Subcutaneous abdominal adipose tissue (tissue), 5 donors: ENCODE measurements around the gene PBX3.

ENCODE experiments used
- H3K27ac ChIP-seq: one replicate; pipeline ENCODE4 v1.7.0; 2013; ENCODE audit warnings: low read depth, mild to moderate bottlenecking, inconsistent platforms, low read length, moderate library complexity
- H3K27me3 ChIP-seq, 5 donors: one replicate each; pipeline ENCODE4 v1.7.0; 2013; ENCODE audit warnings: low read length in 5 of 5, inconsistent platforms in 1 of 5; ENCODE audit not compliant: control insufficient read depth in 5 of 5, insufficient read depth in 4 of 5
- H3K36me3 ChIP-seq, 5 donors: one replicate each; pipeline ENCODE4 v1.7.0; 2013; ENCODE audit warnings: low read length in 5 of 5; ENCODE audit not compliant: control insufficient read depth in 5 of 5, insufficient read depth in 5 of 5
- H3K4me1 ChIP-seq, 5 donors: one replicate each; pipeline ENCODE4 v1.7.0; 2013; ENCODE audit warnings: low read length in 5 of 5, mild to moderate bottlenecking in 3 of 5, moderate library complexity in 1 of 5; ENCODE audit not compliant: control insufficient read depth in 5 of 5, insufficient read depth in 5 of 5
- H3K4me3 ChIP-seq, 5 donors: one replicate each; pipeline ENCODE4 v1.7.0; 2013; ENCODE audit warnings: low read length in 5 of 5, low read depth in 1 of 5
- H3K9ac ChIP-seq, 5 donors: one replicate each; pipeline ENCODE4 v1.7.0; 2013; ENCODE audit warnings: low read length in 5 of 5, mild to moderate bottlenecking in 4 of 5, moderate library complexity in 3 of 5
- H3K9me3 ChIP-seq, 5 donors: one replicate each; pipeline ENCODE4 v1.7.0; 2013; ENCODE audit warnings: low read length in 5 of 5; ENCODE audit not compliant: control insufficient read depth in 5 of 5
- donor health status: healthy.
- donor health status: healthy.
- donor health status: healthy.
- donor health status: healthy.
- donor health status: healthy.

Gene PBX3

GRCh38 chr9:125904155-125904851 is 157.1 kb downstream of the PBX3 start:
- Histone ChIP-seq H3K4me1 (peaks cover 0 to 7% (median 0%) of the 10 kb centered on the region in 5 donors), H3K36me3 (no peaks in the 10 kb centered on the region), H3K27ac (no peak overlapping the region), H3K27me3 (no peaks in the 10 kb centered on the region), H3K9ac (no peak overlapping the region), H3K4me3 (peak overlapping the region in 1 of 5 donors; percentile 18), H3K9me3 (no peaks in the 10 kb centered on the region)

- no peak overlapping the region for H3K27ac ChIP-seq
- H3K9ac ChIP-seq, result no peak overlapping the region
- no peaks in the 10 kb centered on the region for H3K36me3 ChIP-seq
- H3K9me3 ChIP-seq, result no peaks in the 10 kb centered on the region
- peaks cover 0 to 7% (median 0%) of the 10 kb centered on the region in 5 donors for H3K4me1 ChIP-seq
- H3K27me3 ChIP-seq, result no peaks in the 10 kb centered on the region
- H3K4me3 ChIP-seq, result no peak overlapping the region
Measured at GRCh38 chr9:125906144-125906543, 159.0 kb downstream of the PBX3 start.

GRCh38 chr9:125906893-125907292 is 159.7 kb downstream of the PBX3 start:
- Histone ChIP-seq H3K27ac (no peak overlapping the region), H3K36me3 (no peaks in the 10 kb centered on the region), H3K4me3 (no peak overlapping the region), H3K9me3 (no peaks in the 10 kb centered on the region), H3K9ac (no peak overlapping the region), H3K4me1 (peaks cover 0 to 7% (median 0%) of the 10 kb centered on the region in 5 donors), H3K27me3 (no peaks in the 10 kb centered on the region)

- peaks cover 0 to 4% (median 0%) of the 10 kb centered on the region in 5 donors for H3K4me1 ChIP-seq
- H3K9ac ChIP-seq, result no peak overlapping the region
- no peak overlapping the region for H3K27ac ChIP-seq
- no peaks in the 10 kb centered on the region for H3K36me3 ChIP-seq
- H3K9me3 ChIP-seq, result no peaks in the 10 kb centered on the region
- H3K4me3 ChIP-seq, result no peak overlapping the region
- no peaks in the 10 kb centered on the region for H3K27me3 ChIP-seq
Measured at GRCh38 chr9:125908136-125908535, 161.0 kb downstream of the PBX3 start.

GRCh38 chr9:125908966-125909365 is 161.8 kb downstream of the PBX3 start:
- Histone ChIP-seq H3K27ac (no peak overlapping the region), H3K4me1 (peaks cover 0 to 4% (median 0%) of the 10 kb centered on the region in 5 donors), H3K36me3 (no peaks in the 10 kb centered on the region), H3K27me3 (no peaks in the 10 kb centered on the region), H3K9ac (peak overlapping the region in 1 of 5 donors; percentile 22), H3K4me3 (no peak overlapping the region), H3K9me3 (no peaks in the 10 kb centered on the region)

GRCh38 chr9:125909459-125909858 is 162.3 kb downstream of the PBX3 start:
- H3K36me3 ChIP-seq, result no peaks in the 10 kb centered on the region
- no peak overlapping the region for H3K4me3 ChIP-seq
- H3K4me1 ChIP-seq, result peaks cover 0 to 4% (median 0%) of the 10 kb centered on the region in 5 donors
- H3K27ac ChIP-seq, result no peak overlapping the region
- no peaks in the 10 kb centered on the region for H3K9me3 ChIP-seq
- H3K9ac ChIP-seq, result no peak overlapping the region
- no peaks in the 10 kb centered on the region for H3K27me3 ChIP-seq

- Histone ChIP-seq H3K4me3 (no peak overlapping the region), H3K9me3 (no peaks in the 10 kb centered on the region), H3K4me1 (peaks cover 0 to 4% (median 0%) of the 10 kb centered on the region in 5 donors), H3K36me3 (no peaks in the 10 kb centered on the region), H3K27me3 (no peaks in the 10 kb centered on the region), H3K9ac (no peak overlapping the region), H3K27ac (no peak overlapping the region)
Measured at GRCh38 chr9:125910286-125910685, 163.1 kb downstream of the PBX3 start.

GRCh38 chr9:125911861-125912644 is 164.9 kb downstream of the PBX3 start:
- H3K27ac ChIP-seq, result no peak overlapping the region
- H3K36me3 ChIP-seq, result peaks cover 0 to 5% (median 0%) of the 10 kb centered on the region in 5 donors
- no peaks in the 10 kb centered on the region for H3K27me3 ChIP-seq
- H3K9me3 ChIP-seq, result no peaks in the 10 kb centered on the region
- H3K4me3 ChIP-seq, result no peak overlapping the region
- peaks cover 0 to 4% (median 0%) of the 10 kb centered on the region in 5 donors for H3K4me1 ChIP-seq
- H3K9ac ChIP-seq, result no peak overlapping the region

GRCh38 chr9:125912667-125913066 is 165.5 kb downstream of the PBX3 start:
- H3K36me3 ChIP-seq, result peaks cover 0 to 5% (median 0%) of the 10 kb centered on the region in 5 donors
- H3K9ac ChIP-seq, result no peak overlapping the region
- peaks cover 0 to 4% (median 0%) of the 10 kb centered on the region in 5 donors for H3K4me1 ChIP-seq
- no peaks in the 10 kb centered on the region for H3K27me3 ChIP-seq
- H3K9me3 ChIP-seq, result no peaks in the 10 kb centered on the region
- no peak overlapping the region for H3K4me3 ChIP-seq
- H3K27ac ChIP-seq, result no peak overlapping the region

- no peak overlapping the region for H3K4me3 ChIP-seq
- no peak overlapping the region for H3K27ac ChIP-seq
- H3K9me3 ChIP-seq, result no peaks in the 10 kb centered on the region
- H3K4me1 ChIP-seq, result peaks cover 0 to 4% (median 0%) of the 10 kb centered on the region in 5 donors
- no peaks in the 10 kb centered on the region for H3K27me3 ChIP-seq
- peaks cover 0 to 5% (median 0%) of the 10 kb centered on the region in 5 donors for H3K36me3 ChIP-seq
- H3K9ac ChIP-seq, result no peak overlapping the region
Measured at GRCh38 chr9:125913551-125913950, 166.4 kb downstream of the PBX3 start.
